Measurements from ENCODE around the gene NBAS. TPM values are rescaled to one million over a fixed set of nuclear protein-coding genes. Genes with fewer than 3 reads are reported as not detected.

Gene NBAS
- total RNA-seq, 1 experiment from 2014 or later: 36.3 TPM

DNA sequence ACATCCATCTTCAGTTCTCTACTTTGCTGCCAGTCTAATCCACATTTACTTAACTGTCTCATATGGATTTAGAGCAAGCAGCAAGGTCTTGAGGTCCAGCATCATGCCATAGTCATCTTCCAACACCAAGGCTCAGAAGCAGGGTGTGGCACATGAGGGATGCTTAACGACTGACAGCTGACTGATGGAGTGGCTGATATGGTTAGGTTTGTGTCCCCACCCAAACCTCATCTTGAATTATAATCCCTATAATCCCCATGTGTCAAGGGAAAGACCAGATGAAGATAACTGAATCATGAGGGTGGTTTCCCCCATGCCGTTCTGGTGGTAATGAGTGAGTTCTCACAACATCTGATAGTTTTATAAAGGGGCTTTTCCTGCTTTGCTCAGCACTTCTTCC is 257.3 kb downstream of the NBAS start:
- intact Hi-C loops (cut with micrococcal nuclease; ENCODE audit: unreplicated experiment): no loop called here
- no peaks in the 10 kb centered on the region for H3K9me3 ChIP-seq (ENCODE audit: control insufficient read depth, insufficient read depth, low read depth, low read length)
- POLR2A ChIA-PET: no interaction called here
- CTCF ChIA-PET: no interaction called here
- DNase-seq (ENCODE audit: low read depth, low spot score) (no peak), ATAC-seq (no peak)
- TF ChIP-seq, protein P1, sequence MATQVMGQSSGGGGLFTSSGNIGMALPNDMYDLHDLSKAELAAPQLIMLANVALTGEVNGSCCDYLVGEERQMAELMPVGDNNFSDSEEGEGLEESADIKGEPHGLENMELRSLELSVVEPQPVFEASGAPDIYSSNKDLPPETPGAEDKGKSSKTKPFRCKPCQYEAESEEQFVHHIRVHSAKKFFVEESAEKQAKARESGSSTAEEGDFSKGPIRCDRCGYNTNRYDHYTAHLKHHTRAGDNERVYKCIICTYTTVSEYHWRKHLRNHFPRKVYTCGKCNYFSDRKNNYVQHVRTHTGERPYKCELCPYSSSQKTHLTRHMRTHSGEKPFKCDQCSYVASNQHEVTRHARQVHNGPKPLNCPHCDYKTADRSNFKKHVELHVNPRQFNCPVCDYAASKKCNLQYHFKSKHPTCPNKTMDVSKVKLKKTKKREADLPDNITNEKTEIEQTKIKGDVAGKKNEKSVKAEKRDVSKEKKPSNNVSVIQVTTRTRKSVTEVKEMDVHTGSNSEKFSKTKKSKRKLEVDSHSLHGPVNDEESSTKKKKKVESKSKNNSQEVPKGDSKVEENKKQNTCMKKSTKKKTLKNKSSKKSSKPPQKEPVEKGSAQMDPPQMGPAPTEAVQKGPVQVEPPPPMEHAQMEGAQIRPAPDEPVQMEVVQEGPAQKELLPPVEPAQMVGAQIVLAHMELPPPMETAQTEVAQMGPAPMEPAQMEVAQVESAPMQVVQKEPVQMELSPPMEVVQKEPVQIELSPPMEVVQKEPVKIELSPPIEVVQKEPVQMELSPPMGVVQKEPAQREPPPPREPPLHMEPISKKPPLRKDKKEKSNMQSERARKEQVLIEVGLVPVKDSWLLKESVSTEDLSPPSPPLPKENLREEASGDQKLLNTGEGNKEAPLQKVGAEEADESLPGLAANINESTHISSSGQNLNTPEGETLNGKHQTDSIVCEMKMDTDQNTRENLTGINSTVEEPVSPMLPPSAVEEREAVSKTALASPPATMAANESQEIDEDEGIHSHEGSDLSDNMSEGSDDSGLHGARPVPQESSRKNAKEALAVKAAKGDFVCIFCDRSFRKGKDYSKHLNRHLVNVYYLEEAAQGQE (IDR thresholded peaks at IDR 0.05; ENCODE audit: insufficient read depth in 1 of 2, low read depth in 2 of 2, low read length in 1 of 2): no peak
- TF ChIP-seq TCF7L2 (IDR thresholded peaks at IDR 0.05; ENCODE audit: low read depth, low read length): no peak
- H3K27ac ChIP-seq (ENCODE audit: low read length): no peak overlapping the region
- BruUV-seq (replicated peaks): no TSS peak
- H3K4me1 ChIP-seq (ENCODE audit: control insufficient read depth, insufficient read depth, low read length): no peaks in the 10 kb centered on the region
- in situ Hi-C loops (cut with HindIII; ENCODE audit: low pct_unique_long_range_greater_than_20kb, low sequenced_read_pairs): no loop called here
- H3K4me3 ChIP-seq (ENCODE audit: low read depth in 2 of 2, low read length in 2 of 2): no peak overlapping the region
- H3K36me3 ChIP-seq (ENCODE audit: control insufficient read depth, insufficient read depth, low read length): peaks cover 5% of the 10 kb centered on the region
- H3K27me3 ChIP-seq (ENCODE audit: control insufficient read depth, insufficient read depth, low read length): no peaks in the 10 kb centered on the region

DNA sequence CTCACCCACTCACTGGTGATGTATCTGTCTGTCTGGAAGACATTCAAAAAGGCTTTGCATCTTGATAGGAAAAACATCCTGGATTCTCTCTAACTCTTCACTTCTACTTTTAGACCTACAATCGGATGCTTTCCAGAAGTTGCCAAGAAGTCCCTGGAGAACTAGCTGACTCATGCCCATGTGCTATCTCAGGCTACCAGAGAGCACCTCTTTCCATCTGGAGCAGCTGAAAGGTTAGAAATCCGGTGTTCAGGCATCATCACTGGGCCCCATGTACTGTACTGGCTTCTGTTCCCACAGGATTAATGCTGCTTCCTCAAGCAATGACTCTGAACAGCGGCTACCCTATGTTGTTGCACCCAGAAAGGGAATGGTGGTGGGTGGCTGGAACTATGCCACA is 259.0 kb downstream of the NBAS start:
- no TSS peak for BruUV-seq (replicated peaks)
- CTCF ChIA-PET: no interaction called here
- Histone ChIP-seq H3K9me3 (ENCODE audit: control insufficient read depth, insufficient read depth, low read depth, low read length) (no peaks in the 10 kb centered on the region), H3K4me1 (ENCODE audit: control insufficient read depth, insufficient read depth, low read length) (no peaks in the 10 kb centered on the region), H3K4me3 (ENCODE audit: low read depth in 2 of 2, low read length in 2 of 2) (no peak overlapping the region), H3K27me3 (ENCODE audit: control insufficient read depth, insufficient read depth, low read length) (no peaks in the 10 kb centered on the region), H3K27ac (ENCODE audit: low read length) (no peak overlapping the region), H3K36me3 (ENCODE audit: control insufficient read depth, insufficient read depth, low read length) (peaks cover 2% of the 10 kb centered on the region; the same call in 1 of the 2 replicates)
- TF ChIP-seq POLR2AphosphoS5 (IDR thresholded peaks at IDR 0.05; ENCODE audit: low read depth, low read length) (no peak), SIN3A (IDR thresholded peaks at IDR 0.05; ENCODE audit: borderline replicate concordance, insufficient read depth, low read depth, low read length) (no peak), TCF7L2 (IDR thresholded peaks at IDR 0.05; ENCODE audit: low read depth, low read length) (no peak)
- TF ChIP-seq, protein P2, sequence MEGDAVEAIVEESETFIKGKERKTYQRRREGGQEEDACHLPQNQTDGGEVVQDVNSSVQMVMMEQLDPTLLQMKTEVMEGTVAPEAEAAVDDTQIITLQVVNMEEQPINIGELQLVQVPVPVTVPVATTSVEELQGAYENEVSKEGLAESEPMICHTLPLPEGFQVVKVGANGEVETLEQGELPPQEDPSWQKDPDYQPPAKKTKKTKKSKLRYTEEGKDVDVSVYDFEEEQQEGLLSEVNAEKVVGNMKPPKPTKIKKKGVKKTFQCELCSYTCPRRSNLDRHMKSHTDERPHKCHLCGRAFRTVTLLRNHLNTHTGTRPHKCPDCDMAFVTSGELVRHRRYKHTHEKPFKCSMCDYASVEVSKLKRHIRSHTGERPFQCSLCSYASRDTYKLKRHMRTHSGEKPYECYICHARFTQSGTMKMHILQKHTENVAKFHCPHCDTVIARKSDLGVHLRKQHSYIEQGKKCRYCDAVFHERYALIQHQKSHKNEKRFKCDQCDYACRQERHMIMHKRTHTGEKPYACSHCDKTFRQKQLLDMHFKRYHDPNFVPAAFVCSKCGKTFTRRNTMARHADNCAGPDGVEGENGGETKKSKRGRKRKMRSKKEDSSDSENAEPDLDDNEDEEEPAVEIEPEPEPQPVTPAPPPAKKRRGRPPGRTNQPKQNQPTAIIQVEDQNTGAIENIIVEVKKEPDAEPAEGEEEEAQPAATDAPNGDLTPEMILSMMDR (IDR thresholded peaks at IDR 0.05): no peak
- TF ChIP-seq, protein P1 (IDR thresholded peaks at IDR 0.05; ENCODE audit: insufficient read depth in 1 of 2, low read depth in 2 of 2, low read length in 1 of 2): no peak
- in situ Hi-C loops (cut with HindIII; ENCODE audit: low pct_unique_long_range_greater_than_20kb, low sequenced_read_pairs) (no loop called here), intact Hi-C loops (cut with micrococcal nuclease; ENCODE audit: unreplicated experiment) (no loop called here)
- ATAC-seq (no peak), DNase-seq (ENCODE audit: low read depth, low spot score) (no peak)
- POLR2A ChIA-PET: no interaction called here

All from Panc1 (cell line).